Panc1 (cell line): ENCODE results near the gene KDM2A. TPM values are rescaled to one million over a fixed set of nuclear protein-coding genes. Genes with fewer than 3 reads are reported as not detected.

Experiments used
- ATAC-seq: fragments of 200-7000 bp; cut with Tn5 transposase; 2 replicates; pipeline ENCODE4 v1.9.1; 2020; ENCODE audit warnings: mild to moderate bottlenecking, moderate library complexity
- BruUV-seq: library from RNA; stranded (reverse); fragments of 400-500 nt; replicated peaks from 2 replicates; lab custom pipeline; 2021; lab: Mats Ljungman, UMichigan
- CTCF ChIA-PET: fragments of 300-600 bp; sonication (Branson Sonifier 250); formaldehyde crosslinking; loops from one replicate; lab custom pipeline; 2022; ENCODE audit warnings: antibody characterized with exemption; lab: Charles Lee
- POLR2A ChIA-PET: fragments of 300-600 bp; sonication (Branson Sonifier 250); formaldehyde crosslinking; loops from one replicate; lab custom pipeline; 2022; ENCODE audit warnings: antibody characterized with exemption; lab: Charles Lee
- DNase-seq: peaks from one replicate; pipeline ENCODE4 v3.0.0-alpha.2; 2010; ENCODE audit warnings: low read depth, low spot score
- H3K27ac ChIP-seq: 2 replicates; pipeline ENCODE4 v1.5.1; 2011; ENCODE audit warnings: mild to moderate bottlenecking, low read length, inconsistent platforms
- H3K27me3 ChIP-seq: fragments of 200-500 bp; sonication (Bioruptor generic); 2 replicates; pipeline ENCODE4 v1.6.0; 2014; ENCODE audit warnings: low read length, inconsistent platforms; ENCODE audit not compliant: control insufficient read depth, insufficient read depth
- H3K36me3 ChIP-seq: fragments of 200-500 bp; sonication (Bioruptor generic); 2 replicates; pipeline ENCODE4 v1.5.1; 2014; ENCODE audit warnings: inconsistent platforms, mild to moderate bottlenecking, low read length, moderate library complexity; ENCODE audit not compliant: control insufficient read depth, insufficient read depth
- H3K4me1 ChIP-seq: 2 replicates; pipeline ENCODE4 v1.5.1; 2011; ENCODE audit warnings: inconsistent platforms, mild to moderate bottlenecking, low read length, moderate library complexity; ENCODE audit not compliant: control insufficient read depth, insufficient read depth
- H3K4me3 ChIP-seq, 2 experiments: 2 replicates each; pipeline ENCODE4 v1.5.1; 2011 to 2012; ENCODE audit warnings: low read depth in 2 of 2, low read length in 2 of 2, mild to moderate bottlenecking in 2 of 2, inconsistent platforms in 1 of 2, moderate library complexity in 1 of 2
- H3K9me3 ChIP-seq: fragments of 200-500 bp; sonication (Bioruptor generic); 2 replicates; pipeline ENCODE4 v1.5.1; 2014; ENCODE audit warnings: low read depth, mild to moderate bottlenecking, inconsistent platforms, low read length, moderate library complexity; ENCODE audit not compliant: control insufficient read depth, insufficient read depth
- POLR2AphosphoS5 ChIP-seq: IDR thresholded peaks from 2 replicates; pipeline ENCODE4 v1.6.1; 2012; ENCODE audit warnings: mild to moderate bottlenecking, low read depth, low read length, moderate library complexity
- REST ChIP-seq, 2 experiments: IDR thresholded peaks; 2 replicates each; pipeline ENCODE4 v1.6.1; 2011 to 2012; ENCODE audit warnings: low read depth in 2 of 2, control low read depth in 1 of 2, low read length in 1 of 2, mild to moderate bottlenecking in 1 of 2, moderate library complexity in 1 of 2; ENCODE audit not compliant: insufficient read depth in 1 of 2
- SIN3A ChIP-seq: IDR thresholded peaks from 2 replicates; pipeline ENCODE4 v1.6.1; 2012; ENCODE audit warnings: low read depth, mild to moderate bottlenecking, low read length, moderate library complexity, borderline replicate concordance; ENCODE audit not compliant: insufficient read depth
- TCF7L2 ChIP-seq: IDR thresholded peaks from 2 replicates; pipeline ENCODE4 v1.6.1; 2011; ENCODE audit warnings: mild to moderate bottlenecking, low read depth, low read length, inconsistent platforms
- in situ Hi-C: cut with HindIII; loops from 2 replicates; pipeline ENCODE4 v1.10.0; 2016; ENCODE audit warnings: low sequenced_read_pairs, low pct_unique_long_range_greater_than_20kb
- intact Hi-C: fragments of 100-400 bp; cut with micrococcal nuclease; formaldehyde crosslinking; loops from one replicate; pipeline ENCODE4 v1.10.0; 2022; ENCODE audit not compliant: unreplicated experiment
- total RNA-seq: library from RNA; stranded (reverse); gene quantifications from one replicate; pipeline ENCODE4 v1.2.1, GENCODE V29; 2021; ENCODE audit not compliant: unreplicated experiment
- TF ChIP-seq, protein P1 (sequence below): fragments of 450-650 bp; IDR thresholded peaks from 2 replicates; pipeline ENCODE4 v1.5.1; 2017; ENCODE audit warnings: mild to moderate bottlenecking

Gene KDM2A
- total RNA-seq, 1 experiment from 2014 or later = 112 TPM

- in situ Hi-C loops = no loop called here
Observed at GRCh38 chr11:67247946-67248550, 129.0 kb downstream of the KDM2A start.

DNA sequence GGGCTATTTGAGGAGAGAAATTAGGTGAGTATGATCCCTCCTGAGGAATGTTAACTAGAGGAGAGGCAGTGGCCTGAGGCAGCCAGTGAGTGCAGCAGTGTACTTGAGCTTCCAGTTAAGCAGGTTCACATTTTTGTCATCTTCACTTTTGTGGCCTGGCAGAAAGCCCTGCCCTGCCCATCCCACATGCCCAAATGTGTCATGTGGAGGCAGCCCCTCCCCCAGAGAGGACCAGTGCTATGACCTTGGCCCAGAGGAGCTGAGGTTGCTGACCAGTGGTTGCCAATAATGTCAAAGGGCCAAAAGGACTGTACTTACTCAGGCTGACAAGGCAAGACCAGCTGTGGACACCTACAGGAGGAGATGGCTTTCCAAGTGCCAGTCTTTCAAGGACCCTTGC, 129.6 kb downstream of the KDM2A start:
- in situ Hi-C loops (no loop called here), intact Hi-C loops (no loop called here)
- no peaks in the 10 kb centered on the region for H3K9me3 ChIP-seq
- no peaks in the 10 kb centered on the region for H3K27me3 ChIP-seq
- no peaks in the 10 kb centered on the region for H3K4me1 ChIP-seq
- ChIA-PET POLR2A (no interaction called here), CTCF (no interaction called here)
- no peak overlapping the region for H3K4me3 ChIP-seq
- no peak for DNase-seq
- BruUV-seq = no TSS peak
- H3K27ac ChIP-seq = no peak overlapping the region
- peaks cover 80% of the 10 kb centered on the region for H3K36me3 ChIP-seq
- TF ChIP-seq REST (IDR thresholded peaks at IDR 0.05; ENCODE audit: insufficient read depth in 1 of 2, low read depth in 2 of 2, low read length in 1 of 2) (no peak), SIN3A (no peak)
- ATAC-seq = no peak; the same call in 1 of the 2 replicates

More at GRCh38 chr11:67247946-67248550, 129.0 kb downstream of the KDM2A start:
- no peak for DNase-seq
- H3K4me1 ChIP-seq = 0 out of 2 replicates have a peak, but pooled peaks cover under 1% of the 10 kb centered on the region
- H3K27me3 ChIP-seq = no peaks in the 10 kb centered on the region
- POLR2A ChIA-PET = no interaction called here
- no TSS peak for BruUV-seq
- TF ChIP-seq SIN3A = no peak
- TF ChIP-seq REST (IDR thresholded peaks at IDR 0.05; ENCODE audit: insufficient read depth in 1 of 2, low read depth in 2 of 2, low read length in 1 of 2) = no peak
- TF ChIP-seq POLR2AphosphoS5 = no peak
- TF ChIP-seq TCF7L2 = no peak
- TF ChIP-seq, protein P1, sequence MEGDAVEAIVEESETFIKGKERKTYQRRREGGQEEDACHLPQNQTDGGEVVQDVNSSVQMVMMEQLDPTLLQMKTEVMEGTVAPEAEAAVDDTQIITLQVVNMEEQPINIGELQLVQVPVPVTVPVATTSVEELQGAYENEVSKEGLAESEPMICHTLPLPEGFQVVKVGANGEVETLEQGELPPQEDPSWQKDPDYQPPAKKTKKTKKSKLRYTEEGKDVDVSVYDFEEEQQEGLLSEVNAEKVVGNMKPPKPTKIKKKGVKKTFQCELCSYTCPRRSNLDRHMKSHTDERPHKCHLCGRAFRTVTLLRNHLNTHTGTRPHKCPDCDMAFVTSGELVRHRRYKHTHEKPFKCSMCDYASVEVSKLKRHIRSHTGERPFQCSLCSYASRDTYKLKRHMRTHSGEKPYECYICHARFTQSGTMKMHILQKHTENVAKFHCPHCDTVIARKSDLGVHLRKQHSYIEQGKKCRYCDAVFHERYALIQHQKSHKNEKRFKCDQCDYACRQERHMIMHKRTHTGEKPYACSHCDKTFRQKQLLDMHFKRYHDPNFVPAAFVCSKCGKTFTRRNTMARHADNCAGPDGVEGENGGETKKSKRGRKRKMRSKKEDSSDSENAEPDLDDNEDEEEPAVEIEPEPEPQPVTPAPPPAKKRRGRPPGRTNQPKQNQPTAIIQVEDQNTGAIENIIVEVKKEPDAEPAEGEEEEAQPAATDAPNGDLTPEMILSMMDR = no peak
- CTCF ChIA-PET = interaction anchor here (0.7 kb wide), 1 partner anchor 103 kb away, joined by 8 read pairs; no protein-coding TSS in a partner anchor
- intact Hi-C loops = no loop called here
- no peaks in the 10 kb centered on the region for H3K9me3 ChIP-seq
- ATAC-seq = no peak
- no peak overlapping the region for H3K4me3 ChIP-seq
- no peak overlapping the region for H3K27ac ChIP-seq
- peaks cover 75% of the 10 kb centered on the region for H3K36me3 ChIP-seq
